SK-N-SH treated with all-trans-retinoic acid at 6 μM for 48 hours (cell line): ENCODE data around the gene FANCF.

Source experiments
- ARNTL ChIP-seq: fragments of 450-650 bp; formaldehyde crosslinking; IDR thresholded peaks from 2 replicates; pipeline ENCODE4 v1.5.0; 2020; ENCODE audit warnings: low read depth, mild to moderate bottlenecking, moderate library complexity, borderline replicate concordance
- BACH2 ChIP-seq: fragments of 250-450 bp; sonication (Bioruptor Pico); IDR thresholded peaks from 2 replicates; pipeline ENCODE4 v1.9.0; 2021; ENCODE audit warnings: mild to moderate bottlenecking, borderline replicate concordance
- GLIS3 ChIP-seq: fragments of 250-450 bp; sonication (Bioruptor Pico); IDR thresholded peaks from 2 replicates; pipeline ENCODE4 v1.5.0; 2020; ENCODE audit warnings: mild to moderate bottlenecking, moderate library complexity
- ZC3H10 ChIP-seq: fragments of 250-450 bp; sonication (Bioruptor Pico); IDR thresholded peaks from 2 replicates; pipeline ENCODE4 v1.5.1; 2021; ENCODE audit warnings: mild to moderate bottlenecking, moderate library complexity
- ZFP30 ChIP-seq: fragments of 450-650 bp; formaldehyde crosslinking; IDR thresholded peaks from 2 replicates; pipeline ENCODE4 v1.5.0; 2022; ENCODE audit warnings: mild to moderate bottlenecking, moderate library complexity
- TF ChIP-seq, protein P1 (sequence below): fragments of 250-450 bp; sonication (Bioruptor Pico); IDR thresholded peaks from 2 replicates; pipeline ENCODE4 v1.8.0; 2021; ENCODE audit warnings: low read depth, mild to moderate bottlenecking, moderate library complexity, borderline replicate concordance

DNA sequence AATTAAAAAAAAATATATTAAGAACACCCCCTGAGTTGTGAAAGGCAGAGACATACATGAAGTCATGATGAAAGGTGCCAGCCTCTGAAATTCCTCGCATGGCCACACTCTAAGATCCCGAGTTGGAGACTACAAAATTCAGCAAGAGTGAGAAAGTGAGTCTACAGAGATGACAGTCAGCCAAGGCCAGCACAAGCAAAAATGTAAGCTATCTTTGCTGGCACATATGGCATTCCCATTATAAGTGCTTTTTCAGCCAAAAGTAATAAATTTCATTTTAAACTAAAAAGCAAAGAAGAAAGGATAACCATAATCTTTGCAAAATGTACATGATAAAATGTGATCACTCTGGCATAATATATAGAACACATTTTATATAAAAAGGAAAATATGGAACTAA, 40.6 kb downstream of the FANCF start:
- TF ChIP-seq ARNTL (CRISPR knock-in tag) (no peak), ZC3H10 (CRISPR knock-in tag) (no peak), ZFP30 (CRISPR knock-in tag) (no peak), BACH2 (CRISPR knock-in tag) (no peak), GLIS3 (CRISPR knock-in tag) (no peak)
- TF ChIP-seq, protein P1, sequence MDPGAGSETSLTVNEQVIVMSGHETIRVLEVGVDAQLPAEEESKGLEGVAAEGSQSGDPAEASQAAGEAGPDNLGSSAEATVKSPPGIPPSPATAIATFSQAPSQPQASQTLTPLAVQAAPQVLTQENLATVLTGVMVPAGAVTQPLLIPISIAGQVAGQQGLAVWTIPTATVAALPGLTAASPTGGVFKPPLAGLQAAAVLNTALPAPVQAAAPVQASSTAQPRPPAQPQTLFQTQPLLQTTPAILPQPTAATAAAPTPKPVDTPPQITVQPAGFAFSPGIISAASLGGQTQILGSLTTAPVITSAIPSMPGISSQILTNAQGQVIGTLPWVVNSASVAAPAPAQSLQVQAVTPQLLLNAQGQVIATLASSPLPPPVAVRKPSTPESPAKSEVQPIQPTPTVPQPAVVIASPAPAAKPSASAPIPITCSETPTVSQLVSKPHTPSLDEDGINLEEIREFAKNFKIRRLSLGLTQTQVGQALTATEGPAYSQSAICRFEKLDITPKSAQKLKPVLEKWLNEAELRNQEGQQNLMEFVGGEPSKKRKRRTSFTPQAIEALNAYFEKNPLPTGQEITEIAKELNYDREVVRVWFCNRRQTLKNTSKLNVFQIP: no peak
